ENCODE data around the gene OFD1.

Gene OFD1

DNA sequence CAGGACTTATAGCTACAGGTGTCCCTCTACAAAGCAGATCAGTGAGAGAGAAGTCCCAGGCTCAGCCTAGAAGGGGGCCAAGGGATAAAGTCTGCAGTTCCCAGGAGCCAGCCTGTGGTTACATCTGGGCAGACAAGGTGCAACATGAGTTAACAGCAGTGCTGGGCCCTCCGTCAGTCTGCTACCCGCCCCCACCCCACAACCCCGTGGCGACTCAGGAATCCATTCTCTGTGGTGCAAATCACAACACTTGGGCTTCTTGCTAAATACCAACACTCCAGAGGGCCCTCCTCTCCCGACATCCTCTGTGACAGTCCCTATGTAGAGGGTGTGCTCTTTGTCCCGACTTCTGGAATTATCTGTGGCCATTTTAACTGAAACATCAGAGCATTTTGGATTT lies 68.6 kb downstream of the OFD1 start:
- TF ChIP-seq RAD21 (IDR thresholded peaks at IDR 0.05; ENCODE audit: low read depth), result no peak
- no peak for TF ChIP-seq NFIC (IDR thresholded peaks at IDR 0.05)
- TF ChIP-seq CEBPB (IDR thresholded peaks at IDR 0.05), result no peak
- TF ChIP-seq TEAD4 (IDR thresholded peaks at IDR 0.05), result no peak
- TF ChIP-seq CREB1 (IDR thresholded peaks at IDR 0.05; ENCODE audit: low read depth), result no peak
- TF ChIP-seq, protein P1, sequence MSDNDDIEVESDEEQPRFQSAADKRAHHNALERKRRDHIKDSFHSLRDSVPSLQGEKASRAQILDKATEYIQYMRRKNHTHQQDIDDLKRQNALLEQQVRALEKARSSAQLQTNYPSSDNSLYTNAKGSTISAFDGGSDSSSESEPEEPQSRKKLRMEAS (IDR thresholded peaks at IDR 0.05), result no peak
- TF ChIP-seq TCF12 (IDR thresholded peaks at IDR 0.05; ENCODE audit: low read depth), result no peak
- TF ChIP-seq, protein P2, sequence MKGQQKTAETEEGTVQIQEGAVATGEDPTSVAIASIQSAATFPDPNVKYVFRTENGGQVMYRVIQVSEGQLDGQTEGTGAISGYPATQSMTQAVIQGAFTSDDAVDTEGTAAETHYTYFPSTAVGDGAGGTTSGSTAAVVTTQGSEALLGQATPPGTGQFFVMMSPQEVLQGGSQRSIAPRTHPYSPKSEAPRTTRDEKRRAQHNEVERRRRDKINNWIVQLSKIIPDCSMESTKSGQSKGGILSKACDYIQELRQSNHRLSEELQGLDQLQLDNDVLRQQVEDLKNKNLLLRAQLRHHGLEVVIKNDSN (IDR thresholded peaks at IDR 0.05), result no peak
- no peak for TF ChIP-seq EGR1 (IDR thresholded peaks at IDR 0.05)
- no peak for TF ChIP-seq TAF1 (IDR thresholded peaks at IDR 0.05; ENCODE audit: low read depth)

DNA sequence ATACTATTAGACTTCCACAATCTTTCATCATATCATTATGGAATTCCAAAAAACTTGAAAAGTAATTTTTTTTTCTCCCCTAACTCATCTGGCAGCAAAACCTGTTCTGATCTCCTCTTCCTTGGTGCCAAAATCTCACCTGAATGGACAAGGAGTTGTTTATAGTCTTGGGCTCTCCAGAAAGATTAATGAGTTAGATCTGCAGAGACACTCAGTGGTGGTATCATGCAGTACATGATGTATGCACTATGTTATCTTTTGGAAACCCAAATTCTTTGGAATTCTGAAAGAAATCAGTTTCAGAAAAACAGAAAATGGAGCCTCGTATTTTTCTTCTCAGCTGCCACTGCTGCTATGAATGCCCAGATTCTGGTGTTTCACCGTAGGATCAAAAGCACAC lies 70.7 kb downstream of the OFD1 start:
- TF ChIP-seq YY1 (IDR thresholded peaks at IDR 0.05; ENCODE audit: low read depth), result no peak
- no peak for TF ChIP-seq FOXM1 (IDR thresholded peaks at IDR 0.05; ENCODE audit: borderline replicate concordance, low read depth)
- no peak for TF ChIP-seq ZBTB7A (IDR thresholded peaks at IDR 0.05; ENCODE audit: low read depth)
- TF ChIP-seq TAF1 (IDR thresholded peaks at IDR 0.05; ENCODE audit: low read depth), result no peak
- TF ChIP-seq, protein P1 (IDR thresholded peaks at IDR 0.05), result no peak
- TF ChIP-seq EP300 (IDR thresholded peaks at IDR 0.05; ENCODE audit: borderline replicate concordance), result no peak
- no peak for TF ChIP-seq RAD21 (IDR thresholded peaks at IDR 0.05; ENCODE audit: low read depth)

DNA sequence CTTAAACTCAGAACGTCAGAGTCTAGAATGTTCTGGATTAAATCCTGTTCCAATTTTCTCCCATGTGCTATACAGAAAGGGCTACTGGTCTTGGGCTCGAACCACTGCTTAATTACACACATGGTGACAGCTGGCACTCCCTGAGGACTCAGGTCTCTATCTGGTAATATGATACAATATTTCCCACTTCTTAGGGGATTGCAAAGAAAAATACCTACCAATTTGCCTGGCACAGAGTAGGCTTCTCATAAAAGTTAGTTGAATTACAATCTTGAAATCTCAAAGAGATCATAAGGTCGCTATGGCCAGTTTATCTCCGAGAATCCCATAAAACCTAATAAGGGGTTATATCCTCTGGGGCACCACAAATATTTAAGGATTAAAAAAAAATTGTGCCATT lies 73.7 kb downstream of the OFD1 start:
- TF ChIP-seq CREB1 (IDR thresholded peaks at IDR 0.05; ENCODE audit: low read depth), result no peak

DNA sequence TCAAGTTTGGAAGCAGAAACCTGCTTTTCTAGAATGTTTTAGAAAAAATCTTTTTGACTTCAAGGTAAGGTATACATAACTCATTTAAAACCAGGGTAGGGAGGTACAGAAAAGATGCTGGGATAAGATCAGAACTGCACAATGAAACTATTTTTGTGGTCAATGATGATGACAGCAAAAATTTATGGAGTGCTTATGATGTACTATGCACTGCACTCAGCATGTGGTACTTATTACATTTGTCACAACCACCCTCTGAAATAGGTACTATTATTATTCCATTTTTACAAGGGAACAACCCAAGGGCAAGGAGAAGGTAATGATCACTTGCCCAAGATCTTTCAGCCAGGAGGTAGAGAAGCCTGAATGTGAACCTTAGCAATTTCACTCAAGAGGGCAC lies 74.3 kb downstream of the OFD1 start:
- TF ChIP-seq TAF1 (IDR thresholded peaks at IDR 0.05; ENCODE audit: low read depth) (no peak), YY1 (IDR thresholded peaks at IDR 0.05; ENCODE audit: low read depth) (no peak), EP300 (IDR thresholded peaks at IDR 0.05; ENCODE audit: borderline replicate concordance) (no peak)

DNA sequence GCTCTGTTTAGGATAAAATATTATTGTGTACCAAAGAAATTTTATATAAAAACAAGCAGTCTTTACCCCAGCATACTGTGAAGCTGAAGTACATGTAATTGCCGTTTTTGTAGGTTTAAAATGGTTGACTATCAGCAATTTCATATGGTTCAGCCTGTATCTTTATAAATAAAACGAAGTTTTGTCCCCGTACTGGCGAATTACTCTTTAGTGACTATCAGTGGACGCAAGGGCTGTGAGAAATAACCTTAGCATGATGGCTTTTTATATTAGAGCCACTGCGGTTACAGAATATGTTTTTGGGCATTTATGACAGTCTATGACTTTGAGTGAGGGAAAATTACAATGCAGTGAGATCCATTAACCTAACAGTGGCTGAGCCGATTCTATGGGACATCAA lies 81.1 kb downstream of the OFD1 start:
- no peak for TF ChIP-seq YY1 (IDR thresholded peaks at IDR 0.05; ENCODE audit: low read depth)

DNA sequence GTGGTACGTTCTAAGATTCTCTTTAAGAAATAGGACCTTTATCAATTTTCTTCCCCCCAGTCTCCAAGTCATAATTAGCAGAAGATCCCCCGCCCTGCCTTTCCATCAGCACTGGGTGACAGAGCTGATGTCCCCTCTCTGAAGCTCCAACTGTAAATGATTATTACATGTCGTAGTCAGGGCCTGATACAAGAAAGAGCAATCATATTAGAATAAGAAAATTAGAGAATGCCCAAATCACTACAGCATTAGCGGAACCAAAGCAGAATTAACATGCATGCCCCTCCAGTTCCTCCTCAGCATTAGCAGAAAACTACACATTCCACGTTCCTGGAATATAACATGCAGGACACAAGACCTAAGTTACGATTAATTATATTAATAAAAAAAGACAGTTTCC lies 81.6 kb downstream of the OFD1 start:
- TF ChIP-seq RAD21 (IDR thresholded peaks at IDR 0.05; ENCODE audit: low read depth) (no peak), CREB1 (IDR thresholded peaks at IDR 0.05; ENCODE audit: low read depth) (no peak), NFIC (IDR thresholded peaks at IDR 0.05) (no peak), TCF12 (IDR thresholded peaks at IDR 0.05; ENCODE audit: low read depth) (no peak), TEAD4 (IDR thresholded peaks at IDR 0.05) (no peak), YY1 (IDR thresholded peaks at IDR 0.05; ENCODE audit: low read depth) (no peak), ZBTB7A (IDR thresholded peaks at IDR 0.05; ENCODE audit: low read depth) (no peak), EGR1 (IDR thresholded peaks at IDR 0.05) (no peak), FOXM1 (IDR thresholded peaks at IDR 0.05; ENCODE audit: borderline replicate concordance, low read depth) (no peak), TAF1 (IDR thresholded peaks at IDR 0.05; ENCODE audit: low read depth) (no peak), CEBPB (IDR thresholded peaks at IDR 0.05) (no peak), EP300 (IDR thresholded peaks at IDR 0.05; ENCODE audit: borderline replicate concordance) (no peak)
- TF ChIP-seq, protein P3, sequence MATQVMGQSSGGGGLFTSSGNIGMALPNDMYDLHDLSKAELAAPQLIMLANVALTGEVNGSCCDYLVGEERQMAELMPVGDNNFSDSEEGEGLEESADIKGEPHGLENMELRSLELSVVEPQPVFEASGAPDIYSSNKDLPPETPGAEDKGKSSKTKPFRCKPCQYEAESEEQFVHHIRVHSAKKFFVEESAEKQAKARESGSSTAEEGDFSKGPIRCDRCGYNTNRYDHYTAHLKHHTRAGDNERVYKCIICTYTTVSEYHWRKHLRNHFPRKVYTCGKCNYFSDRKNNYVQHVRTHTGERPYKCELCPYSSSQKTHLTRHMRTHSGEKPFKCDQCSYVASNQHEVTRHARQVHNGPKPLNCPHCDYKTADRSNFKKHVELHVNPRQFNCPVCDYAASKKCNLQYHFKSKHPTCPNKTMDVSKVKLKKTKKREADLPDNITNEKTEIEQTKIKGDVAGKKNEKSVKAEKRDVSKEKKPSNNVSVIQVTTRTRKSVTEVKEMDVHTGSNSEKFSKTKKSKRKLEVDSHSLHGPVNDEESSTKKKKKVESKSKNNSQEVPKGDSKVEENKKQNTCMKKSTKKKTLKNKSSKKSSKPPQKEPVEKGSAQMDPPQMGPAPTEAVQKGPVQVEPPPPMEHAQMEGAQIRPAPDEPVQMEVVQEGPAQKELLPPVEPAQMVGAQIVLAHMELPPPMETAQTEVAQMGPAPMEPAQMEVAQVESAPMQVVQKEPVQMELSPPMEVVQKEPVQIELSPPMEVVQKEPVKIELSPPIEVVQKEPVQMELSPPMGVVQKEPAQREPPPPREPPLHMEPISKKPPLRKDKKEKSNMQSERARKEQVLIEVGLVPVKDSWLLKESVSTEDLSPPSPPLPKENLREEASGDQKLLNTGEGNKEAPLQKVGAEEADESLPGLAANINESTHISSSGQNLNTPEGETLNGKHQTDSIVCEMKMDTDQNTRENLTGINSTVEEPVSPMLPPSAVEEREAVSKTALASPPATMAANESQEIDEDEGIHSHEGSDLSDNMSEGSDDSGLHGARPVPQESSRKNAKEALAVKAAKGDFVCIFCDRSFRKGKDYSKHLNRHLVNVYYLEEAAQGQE (IDR thresholded peaks at IDR 0.05; ENCODE audit: low read depth), result no peak
- TF ChIP-seq, protein P2 (IDR thresholded peaks at IDR 0.05), result no peak
- TF ChIP-seq, protein P1 (IDR thresholded peaks at IDR 0.05), result no peak

DNA sequence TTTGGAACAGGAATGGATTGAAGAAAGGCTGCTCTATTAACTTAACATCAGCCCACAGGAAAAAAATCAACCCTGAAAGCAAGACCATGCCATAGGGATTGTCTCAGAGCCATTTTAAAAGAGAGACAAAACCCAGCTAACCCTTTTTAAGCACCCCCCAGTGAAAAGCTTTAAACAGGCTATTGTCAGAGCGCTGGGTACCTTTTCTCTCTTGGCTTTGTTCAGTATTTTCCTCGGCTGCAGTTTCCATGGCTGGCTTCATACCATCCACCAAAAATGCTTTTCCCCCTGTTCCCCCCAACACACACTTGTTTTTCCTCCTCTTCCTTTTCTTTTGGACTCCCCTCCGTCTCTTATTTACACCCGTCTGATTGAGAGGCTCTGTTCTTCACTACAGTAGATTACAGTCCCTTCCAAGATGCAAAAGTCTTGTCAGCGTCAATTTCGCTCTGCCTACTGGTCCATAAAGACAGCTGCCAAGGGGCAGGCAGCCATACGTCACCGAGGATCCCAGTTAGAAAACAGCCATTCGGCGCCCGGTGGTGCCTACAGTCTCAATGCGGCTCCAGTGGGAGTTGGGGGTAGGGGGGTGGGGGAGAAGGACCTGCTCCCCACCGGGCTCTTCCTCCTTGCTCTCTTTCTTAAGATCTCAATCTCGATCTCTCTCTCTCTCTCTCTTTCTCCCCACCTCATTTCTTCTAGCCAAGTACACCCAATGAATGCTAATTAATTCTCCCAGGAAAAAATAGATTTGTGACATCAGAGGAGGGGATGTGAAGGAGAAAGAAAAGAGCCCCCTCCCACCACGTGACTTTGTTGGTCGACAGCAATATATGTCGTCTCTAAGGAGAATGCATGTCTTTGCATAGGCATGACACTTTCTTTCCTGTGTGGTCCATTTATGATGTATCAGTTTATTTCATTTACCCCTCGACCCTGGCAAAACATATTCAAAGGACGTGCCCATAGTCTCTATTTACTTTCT lies 82.4 kb downstream of the OFD1 start, which contains the start of gene GPM6B:
TSS of gene GPM6B (minus strand) at position 451 of the 985 bp plus-strand sequence. CDS start at position 262, 189 bp downstream.
- TF ChIP-seq EGR1 (IDR thresholded peaks at IDR 0.05) (no peak), YY1 (IDR thresholded peaks at IDR 0.05; ENCODE audit: low read depth) (no peak), NFIC (IDR thresholded peaks at IDR 0.05) (no peak), RAD21 (IDR thresholded peaks at IDR 0.05; ENCODE audit: low read depth) (no peak), CEBPB (IDR thresholded peaks at IDR 0.05) (no peak), ZBTB7A (IDR thresholded peaks at IDR 0.05; ENCODE audit: low read depth) (no peak), EP300 (IDR thresholded peaks at IDR 0.05; ENCODE audit: borderline replicate concordance) (no peak), TCF12 (IDR thresholded peaks at IDR 0.05; ENCODE audit: low read depth) (no peak), FOXM1 (IDR thresholded peaks at IDR 0.05; ENCODE audit: borderline replicate concordance, low read depth) (no peak), CREB1 (IDR thresholded peaks at IDR 0.05; ENCODE audit: low read depth) (no peak), TAF1 (IDR thresholded peaks at IDR 0.05; ENCODE audit: low read depth) (no peak), TEAD4 (IDR thresholded peaks at IDR 0.05) (no peak)
- TF ChIP-seq, protein P1 (IDR thresholded peaks at IDR 0.05), result no peak
- TF ChIP-seq, protein P3 (IDR thresholded peaks at IDR 0.05; ENCODE audit: low read depth), result no peak
- TF ChIP-seq, protein P2 (IDR thresholded peaks at IDR 0.05), result no peak
